A204.1 (cell line): ENCODE data around the gene PNMA6A.
"Not testable (repeated sequence)": the region's sequence is repeated elsewhere in the genome, so short reads cannot be mapped to it uniquely, and the experiment has no call there.

ENCODE experiments used
- FAIRE-seq: peaks from 2 replicates; lab custom pipeline; 2012; peaks lifted over from hg19 to GRCh38; lab: Jason Lieb, UNC

Gene PNMA6A

DNA sequence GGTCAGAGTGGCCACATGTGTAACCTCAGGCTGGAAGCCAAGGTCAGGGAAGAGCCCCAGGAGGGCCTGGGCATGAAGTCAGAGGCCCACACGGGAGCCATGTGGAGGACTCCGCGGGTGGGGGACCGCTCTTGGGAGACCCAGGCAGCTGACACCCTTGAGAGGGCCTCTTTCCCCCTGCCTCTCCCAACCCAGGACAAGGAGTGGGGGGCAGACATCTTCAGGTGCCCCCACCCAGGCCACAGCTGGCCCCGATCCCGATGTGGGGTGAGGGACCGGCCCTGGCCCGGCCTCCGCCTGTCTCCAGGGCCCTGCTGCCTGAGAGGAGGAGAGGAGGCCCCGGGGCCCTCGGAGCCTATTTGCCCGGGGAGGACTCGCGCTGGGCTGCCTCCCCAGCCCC is 3.1 kb downstream of the PNMA6A start:
- FAIRE-seq = no peak

DNA sequence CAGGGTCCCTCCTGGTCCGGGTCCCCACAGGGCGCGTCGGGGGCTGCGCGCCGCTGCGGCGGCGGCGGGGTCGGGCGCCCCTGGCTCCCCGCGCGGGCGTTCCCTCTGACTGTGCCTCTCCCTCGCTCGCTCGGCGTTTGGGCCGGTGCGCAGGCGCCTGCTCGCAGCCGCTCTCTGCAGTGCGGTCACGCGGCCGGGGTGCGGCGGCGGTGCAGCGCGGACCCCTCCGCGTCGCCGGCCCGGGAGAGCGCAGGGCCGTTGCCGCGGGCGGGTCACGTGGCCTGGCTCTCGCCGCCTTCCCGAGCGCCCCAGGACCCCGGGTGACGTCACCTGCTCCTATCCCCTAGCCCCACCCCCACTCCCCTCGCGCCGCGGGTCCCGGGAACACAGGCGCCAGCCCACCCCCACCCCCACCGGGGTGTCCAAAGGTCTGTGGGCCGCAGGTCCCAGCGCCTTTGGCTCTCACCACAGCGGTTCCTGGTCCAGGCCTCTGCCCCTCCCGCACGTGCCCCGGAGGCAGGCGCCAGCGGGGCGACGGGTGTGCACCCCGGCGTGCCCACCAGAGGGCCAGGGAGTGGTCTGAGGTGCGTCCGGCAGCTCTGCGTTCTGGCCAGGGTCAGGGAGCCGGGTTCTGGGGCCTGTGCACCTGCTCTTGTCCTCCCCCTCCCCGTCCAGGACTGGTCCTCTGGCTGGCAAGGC is 5.3 kb downstream of the PNMA6A start:
- not testable (repeated sequence) for FAIRE-seq

DNA sequence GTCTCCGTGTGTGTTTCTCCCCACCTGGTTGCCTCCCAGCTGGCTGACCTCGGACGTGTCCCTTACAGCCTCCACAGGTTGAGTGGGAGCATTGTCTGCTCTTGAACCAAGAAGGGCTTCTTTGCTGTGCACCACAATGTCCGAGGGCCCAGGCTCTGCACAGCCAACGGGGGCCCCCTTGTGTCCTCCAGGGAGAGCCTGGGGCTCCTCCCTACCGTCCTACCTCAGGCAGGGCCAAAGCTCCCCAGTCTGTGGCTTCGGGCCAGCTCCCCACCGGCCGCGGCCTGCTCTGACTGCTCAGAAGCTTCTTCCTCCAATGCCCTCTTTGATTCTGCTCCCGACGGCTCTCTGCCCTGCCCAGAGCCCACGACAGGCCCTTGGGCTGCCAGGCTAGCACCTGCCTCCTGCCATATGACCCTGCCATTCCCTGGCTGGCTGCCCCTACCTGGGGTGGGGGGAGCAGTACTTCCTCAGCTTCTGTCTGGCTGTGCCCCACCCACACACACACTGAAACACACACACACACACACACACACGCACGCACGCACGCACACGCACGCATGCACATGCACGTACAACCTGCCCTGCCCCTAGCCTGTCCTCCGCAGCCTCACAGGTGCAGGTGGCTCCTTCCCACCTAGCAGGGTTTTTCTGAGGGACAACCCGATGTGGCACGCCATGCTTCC is 11.1 kb downstream of the PNMA6A start:
- FAIRE-seq = not testable (repeated sequence)

- FAIRE-seq = no peak
Measured at GRCh38 chrX:153102418-153102817, 30.2 kb downstream of the PNMA6A start.

DNA sequence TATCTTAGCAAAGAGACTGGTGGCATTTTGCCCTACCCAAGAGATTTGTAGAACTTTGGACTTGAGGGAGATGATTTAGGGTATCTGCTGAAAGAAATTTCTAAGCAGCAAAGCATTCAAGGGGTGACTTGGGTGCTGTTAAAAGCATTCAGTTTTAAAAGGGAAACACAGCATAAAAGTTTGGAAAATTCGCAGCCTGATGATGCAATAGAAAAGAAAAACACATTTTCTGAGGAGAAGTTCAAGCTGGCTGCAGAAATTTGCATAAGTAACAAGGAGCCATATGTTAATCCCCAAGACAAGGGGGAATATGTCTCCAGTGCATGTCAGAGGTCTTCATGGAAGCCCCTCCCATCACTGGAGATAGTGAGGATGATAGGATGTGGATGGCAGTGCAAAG is 32.7 kb downstream of the PNMA6A start:
- not testable (repeated sequence) for FAIRE-seq

- FAIRE-seq = not testable (repeated sequence)
Measured at GRCh38 chrX:153106092-153106801, 34.0 kb downstream of the PNMA6A start.

DNA sequence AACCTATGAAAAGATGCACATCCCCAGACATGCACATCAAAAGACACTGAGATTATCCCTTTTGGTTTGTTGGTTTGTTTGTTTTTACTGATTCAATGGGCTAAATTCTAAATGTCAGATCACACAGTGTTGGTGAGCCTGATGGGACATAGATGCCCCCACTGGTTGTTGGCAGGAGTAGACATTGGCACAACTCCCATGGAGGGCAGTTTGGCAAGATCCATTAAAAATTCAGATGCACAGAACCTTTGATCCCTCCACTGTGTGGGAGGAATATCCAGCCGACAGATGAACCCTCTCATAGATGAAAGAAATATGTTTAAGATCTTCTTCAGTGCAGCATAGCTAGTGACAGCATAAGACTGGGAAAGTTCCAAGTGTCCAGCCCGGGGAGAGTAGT is 38.5 kb downstream of the PNMA6A start:
- FAIRE-seq = not testable (repeated sequence)

DNA sequence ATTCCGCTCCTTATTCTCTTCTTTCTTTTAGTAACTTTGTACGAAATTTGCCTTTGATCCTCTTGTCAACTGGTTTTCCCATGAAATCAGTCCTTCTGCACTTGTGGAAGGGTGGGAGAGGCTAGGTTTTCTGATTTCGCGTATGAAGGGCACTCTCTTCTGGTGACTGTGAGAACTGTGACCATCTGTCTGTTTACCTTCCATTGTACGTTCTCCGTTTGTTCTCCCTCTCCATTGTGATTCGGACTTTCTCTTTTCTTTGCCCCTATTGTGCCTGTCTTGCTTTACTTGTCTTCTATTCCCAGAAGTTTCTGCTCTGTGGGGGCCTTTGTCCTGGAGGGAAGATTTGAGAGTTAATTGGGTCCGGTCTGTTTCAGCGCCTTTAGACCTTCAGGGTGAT is 41.6 kb downstream of the PNMA6A start:
- FAIRE-seq = not testable (repeated sequence)

DNA sequence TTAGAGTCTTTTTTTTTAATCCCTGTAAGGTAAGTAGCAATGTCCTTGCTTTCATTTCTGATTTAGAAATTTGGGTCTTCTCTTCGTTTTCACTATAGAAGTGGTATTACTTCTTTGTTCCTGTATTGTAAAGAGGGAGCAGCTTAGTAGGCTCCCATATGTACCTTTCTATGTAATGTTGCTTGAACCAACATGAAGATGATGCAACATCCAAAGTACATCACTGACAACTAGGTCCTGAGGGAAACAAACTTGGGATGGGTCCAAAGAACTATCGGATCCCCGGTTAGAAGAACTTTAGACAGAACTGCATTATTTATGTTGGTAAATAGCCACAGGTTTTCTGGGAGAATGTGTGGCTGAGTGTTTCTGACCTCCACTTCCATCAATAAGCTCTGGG is 45.5 kb downstream of the PNMA6A start:
- not testable (repeated sequence) for FAIRE-seq

DNA sequence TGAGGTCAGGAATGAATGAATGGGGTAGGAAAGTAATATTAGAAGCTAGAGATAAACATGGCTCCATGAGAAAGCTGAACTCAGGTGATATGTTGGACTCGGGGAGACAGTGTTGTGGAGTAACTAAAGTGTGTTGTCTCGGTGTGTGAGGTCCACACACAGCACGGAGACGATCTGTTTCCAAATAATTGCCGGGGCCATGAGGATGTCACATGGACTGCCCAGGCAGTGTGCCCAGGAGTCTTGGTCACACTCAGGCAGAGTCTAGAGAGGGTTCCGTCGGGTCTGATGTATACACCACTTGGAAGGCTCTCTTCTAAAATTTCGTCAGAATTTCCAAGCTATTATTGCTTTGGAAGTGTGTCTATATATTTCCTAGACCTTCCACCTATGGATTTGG is 48.0 kb downstream of the PNMA6A start:
- not testable (repeated sequence) for FAIRE-seq

DNA sequence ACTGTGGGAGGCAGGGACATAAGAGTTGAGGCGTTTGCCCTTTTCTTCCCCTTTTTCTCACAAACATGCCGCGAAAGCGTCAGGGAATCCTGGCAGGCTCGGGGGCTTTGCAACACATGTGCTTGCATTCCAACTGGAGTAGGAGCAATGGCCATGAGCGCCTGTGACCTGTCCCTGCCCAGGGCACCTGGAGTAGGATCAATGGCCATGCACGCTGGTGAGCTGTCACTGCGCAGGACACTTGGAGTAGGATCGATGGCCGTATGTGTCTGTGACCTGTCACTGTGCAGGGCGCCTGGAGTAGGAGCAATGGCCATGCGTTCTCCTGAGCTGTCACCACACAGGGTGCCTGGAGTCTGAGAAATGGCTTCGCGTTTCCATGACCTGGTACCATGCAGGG is 51.2 kb downstream of the PNMA6A start:
- not testable (repeated sequence) for FAIRE-seq
